HG03095 (cell line): ENCODE measurements around the gene CKS2.

Source experiments
- ATAC-seq: cut with Tn5 transposase; IDR thresholded peaks from one replicate; pipeline ENCODE4 v1.9.1; 2021; ENCODE audit warnings: moderate library complexity; ENCODE audit not compliant: unreplicated experiment

CKS2 gene

GRCh38 chr9:89346696-89347095 is 35.7 kb downstream of the CKS2 start:
- no peak for ATAC-seq

- ATAC-seq: no peak
Observed at GRCh38 chr9:89347651-89348050, 36.7 kb downstream of the CKS2 start.

- ATAC-seq: no peak
Observed at GRCh38 chr9:89349607-89350006, 38.6 kb downstream of the CKS2 start.

GRCh38 chr9:89350988-89351557 is 40.1 kb downstream of the CKS2 start:
- ATAC-seq: no peak

GRCh38 chr9:89351584-89352300 is 40.7 kb downstream of the CKS2 start:
- no peak for ATAC-seq

GRCh38 chr9:89352451-89352850 is 41.5 kb downstream of the CKS2 start:
- no peak for ATAC-seq

GRCh38 chr9:89352874-89353649 is 42.1 kb downstream of the CKS2 start:
- ATAC-seq: no peak

GRCh38 chr9:89353989-89354388 is 43.0 kb downstream of the CKS2 start:
- ATAC-seq: no peak

GRCh38 chr9:89354471-89354870 is 43.5 kb downstream of the CKS2 start:
- ATAC-seq: no peak

- ATAC-seq: no peak
Observed at GRCh38 chr9:89356782-89357181, 45.8 kb downstream of the CKS2 start.

GRCh38 chr9:89357331-89358197 is 46.6 kb downstream of the CKS2 start:
- no peak for ATAC-seq

- no peak for ATAC-seq
Observed at GRCh38 chr9:89358376-89358916, 47.5 kb downstream of the CKS2 start.

- no peak for ATAC-seq
Observed at GRCh38 chr9:89358985-89359384, 48.0 kb downstream of the CKS2 start.

GRCh38 chr9:89359751-89360261 is 48.8 kb downstream of the CKS2 start:
- no peak for ATAC-seq

GRCh38 chr9:89360465-89360864 is 49.5 kb downstream of the CKS2 start:
- ATAC-seq: no peak

- ATAC-seq: no peak
Observed at GRCh38 chr9:89361031-89361430, 50.0 kb downstream of the CKS2 start.

- no peak for ATAC-seq
Observed at GRCh38 chr9:89361816-89362646, 51.0 kb downstream of the CKS2 start.

- ATAC-seq: no peak
Observed at GRCh38 chr9:89362647-89363310, 51.8 kb downstream of the CKS2 start.

GRCh38 chr9:89363311-89363670 is 52.3 kb downstream of the CKS2 start:
- ATAC-seq: no peak
